B cell (primary cell): ENCODE data around the gene ABCA1.

Experiments used
- CTCF ChIP-seq: fragments of 200-600 bp; IDR thresholded peaks from one replicate; pipeline ENCODE4 v1.8.0; 2022; ENCODE audit warnings: antibody characterized with exemption, mild to moderate bottlenecking
- EZH2 ChIP-seq: IDR thresholded peaks from 2 replicates; pipeline ENCODE4 v1.6.1; 2012; ENCODE audit warnings: borderline replicate concordance, low read depth, mild to moderate bottlenecking, moderate library complexity, low read length; ENCODE audit not compliant: insufficient read depth, poor library complexity, severe bottlenecking

GRCh38 chr9:104890433-104890770 is 37.6 kb downstream of the ABCA1 start:
- no peak for TF ChIP-seq CTCF
- no peak for TF ChIP-seq EZH2
